Measurements from ENCODE around the gene TBX2. TPM values are rescaled to one million over a fixed set of nuclear protein-coding genes. Genes with fewer than 3 reads are reported as not detected.

TBX2 gene
- total RNA-seq, 3 donors from 2014 or later: 6.6 to 9.0 (median 8.2) TPM

- peak; percentile 44 to 68 (median 68) for DNase-seq
- intact Hi-C loops (cut with DNase I, micrococcal nuclease): loop anchor here (10.0 kb wide), 3 partner anchors 133 to 423 kb away; no protein-coding TSS in a partner anchor
- no peak for TF ChIP-seq CTCF (IDR thresholded peaks at IDR 0.05)
- H3K9me3 ChIP-seq: no peaks in the 10 kb centered on the region
- ATAC-seq: peak; percentile 49
- no peaks in the 10 kb centered on the region for H3K36me3 ChIP-seq (ENCODE audit: low read depth)
- peak overlapping the region; percentile 17 for H3K4me3 ChIP-seq
- H3K4me1 ChIP-seq (ENCODE audit: low read depth): peaks cover 25% of the 10 kb centered on the region
Measured at GRCh38 chr17:61411261-61412142, 11.9 kb downstream of the TBX2 start.

GRCh38 chr17:61412143-61412859 lies 12.7 kb downstream of the TBX2 start:
- ATAC-seq: peak; percentile 84
- Histone ChIP-seq H3K4me1 (ENCODE audit: low read depth) (peaks cover 31% of the 10 kb centered on the region), H3K36me3 (ENCODE audit: low read depth) (no peaks in the 10 kb centered on the region), H3K9me3 (no peaks in the 10 kb centered on the region), H3K4me3 (peak overlapping the region; percentile 17)
- DNase-seq: peak; percentile 78 to 90 (median 82)
- intact Hi-C loops (cut with DNase I, micrococcal nuclease): loop anchor here (10.0 kb wide), 3 partner anchors 132 to 422 kb away; no protein-coding TSS in a partner anchor
- TF ChIP-seq CTCF (IDR thresholded peaks at IDR 0.05): peak; percentile 97

- TF ChIP-seq CTCF (IDR thresholded peaks at IDR 0.05): no peak
- DNase-seq (peak in 1 of 3 donors; percentile 42), ATAC-seq (no peak)
- Histone ChIP-seq H3K4me3 (no peak overlapping the region), H3K9me3 (no peaks in the 10 kb centered on the region), H3K4me1 (ENCODE audit: low read depth) (peaks cover 31% of the 10 kb centered on the region), H3K36me3 (ENCODE audit: low read depth) (no peaks in the 10 kb centered on the region)
- intact Hi-C loops (cut with DNase I, micrococcal nuclease): loop anchor here (10.0 kb wide), 3 partner anchors 132 to 422 kb away; no protein-coding TSS in a partner anchor
Measured at GRCh38 chr17:61412860-61413660, 13.4 kb downstream of the TBX2 start.

GRCh38 chr17:61413661-61414126 lies 14.1 kb downstream of the TBX2 start:
- TF ChIP-seq CTCF (IDR thresholded peaks at IDR 0.05): no peak
- intact Hi-C loops (cut with DNase I, micrococcal nuclease): loop anchor here (10.0 kb wide), 3 partner anchors 131 to 421 kb away; no protein-coding TSS in a partner anchor
- Histone ChIP-seq H3K4me3 (no peak overlapping the region), H3K36me3 (ENCODE audit: low read depth) (no peaks in the 10 kb centered on the region), H3K9me3 (no peaks in the 10 kb centered on the region), H3K4me1 (ENCODE audit: low read depth) (peaks cover 29% of the 10 kb centered on the region)
- ATAC-seq (no peak), DNase-seq (no peak)
